ENCODE results near the gene GALK2.
"Not testable (repeated sequence)": the region's sequence is repeated elsewhere in the genome, so short reads cannot be mapped to it uniquely, and the experiment has no call there.

GALK2 gene

GRCh38 chr15:49327927-49328326 lies 157.9 kb downstream of the GALK2 start:
- DNase-seq (ENCODE audit: insufficient read length, low spot score) (no peak), FAIRE-seq (no peak)

GRCh38 chr15:49328941-49329340 lies 158.9 kb downstream of the GALK2 start:
- no peak for FAIRE-seq
- DNase-seq (ENCODE audit: insufficient read length, low spot score) = no peak

GRCh38 chr15:49330166-49330565 lies 160.1 kb downstream of the GALK2 start:
- DNase-seq (ENCODE audit: insufficient read length, low spot score) = no peak
- no peak for FAIRE-seq

GRCh38 chr15:49331442-49331841 lies 161.4 kb downstream of the GALK2 start:
- DNase-seq (ENCODE audit: insufficient read length, low spot score) = no peak
- FAIRE-seq = no peak

GRCh38 chr15:49331951-49332350 lies 161.9 kb downstream of the GALK2 start:
- no peak for DNase-seq (ENCODE audit: insufficient read length, low spot score)
- no peak for FAIRE-seq

GRCh38 chr15:49339656-49340055 lies 169.6 kb downstream of the GALK2 start:
- FAIRE-seq = no peak
- DNase-seq (ENCODE audit: insufficient read length, low spot score) = no peak

- DNase-seq (ENCODE audit: insufficient read length, low spot score) (no peak), FAIRE-seq (no peak)
Observed at GRCh38 chr15:49343546-49343945, 173.5 kb downstream of the GALK2 start.

GRCh38 chr15:49354439-49354838 lies 184.4 kb downstream of the GALK2 start:
- FAIRE-seq; DNase-seq (ENCODE audit: insufficient read length, low spot score): not testable (repeated sequence)

- no peak for DNase-seq (ENCODE audit: insufficient read length, low spot score)
- FAIRE-seq = no peak
Observed at GRCh38 chr15:49361370-49361769, 191.3 kb downstream of the GALK2 start.

GRCh38 chr15:49366496-49366895 lies 196.4 kb downstream of the GALK2 start:
- DNase-seq (ENCODE audit: insufficient read length, low spot score) (no peak), FAIRE-seq (no peak)

- FAIRE-seq = no peak
- DNase-seq (ENCODE audit: insufficient read length, low spot score) = no peak
Observed at GRCh38 chr15:49370782-49371181, 200.7 kb downstream of the GALK2 start.

- FAIRE-seq = no peak
- DNase-seq (ENCODE audit: insufficient read length, low spot score) = no peak
Observed at GRCh38 chr15:49372366-49372765, 202.3 kb downstream of the GALK2 start.

- FAIRE-seq (no peak), DNase-seq (ENCODE audit: insufficient read length, low spot score) (no peak)
Observed at GRCh38 chr15:49379996-49380395, 209.9 kb downstream of the GALK2 start.

GRCh38 chr15:49380912-49381311 lies 210.9 kb downstream of the GALK2 start:
- FAIRE-seq = no peak
- no peak for DNase-seq (ENCODE audit: insufficient read length, low spot score)

Measured in GM19239 (cell line).